Aorta (tissue), 5 donors: Measurements from ENCODE around the gene KCNB1. TPM values are rescaled to one million over a fixed set of nuclear protein-coding genes. Genes with fewer than 3 reads are reported as not detected.

Source experiments
- ATAC-seq: fragments of 200-7000 bp; cut with Tn5 transposase; one replicate; pipeline ENCODE4 v1.9.1; 2022; ENCODE audit warnings: moderate library complexity; ENCODE audit not compliant: low FRiP score
- DNase-seq, 2 donors: peaks; one replicate each; pipeline ENCODE4 v3.0.0-alpha.2; 2020
- H3K27ac ChIP-seq, 2 donors: one replicate each; pipeline ENCODE4 v1.5.1; 2013; ENCODE audit warnings: low read length in 2 of 2, mild to moderate bottlenecking in 2 of 2, moderate library complexity in 2 of 2, control low read depth in 1 of 2, inconsistent platforms in 1 of 2, low read depth in 1 of 2
- H3K27me3 ChIP-seq, 2 donors: one replicate each; pipeline ENCODE4 v1.6.1; 2013; ENCODE audit warnings: control low read depth in 1 of 2, low read length in 1 of 2, mild to moderate bottlenecking in 1 of 2, moderate library complexity in 1 of 2; ENCODE audit not compliant: insufficient read depth in 2 of 2, control insufficient read depth in 1 of 2
- H3K36me3 ChIP-seq, 2 donors: one replicate each; pipeline ENCODE4 v1.6.1; 2013; ENCODE audit warnings: control low read depth in 1 of 2, low read length in 1 of 2, mild to moderate bottlenecking in 1 of 2; ENCODE audit not compliant: insufficient read depth in 2 of 2, control insufficient read depth in 1 of 2
- H3K4me1 ChIP-seq, 2 donors: one replicate each; pipeline ENCODE4 v1.6.1; 2013; ENCODE audit warnings: low read length in 2 of 2, control low read depth in 1 of 2, mild to moderate bottlenecking in 1 of 2, moderate library complexity in 1 of 2; ENCODE audit not compliant: insufficient read depth in 2 of 2, control insufficient read depth in 1 of 2
- H3K4me3 ChIP-seq, 2 donors: one replicate each; pipeline ENCODE4 v1.5.1; 2013; ENCODE audit warnings: low read length in 2 of 2, control low read depth in 1 of 2, mild to moderate bottlenecking in 1 of 2
- H3K9me3 ChIP-seq: one replicate; pipeline ENCODE4 v1.6.1; 2013; ENCODE audit warnings: mild to moderate bottlenecking, low read length; ENCODE audit not compliant: control insufficient read depth
- WGBS, 2 donors: extraction: QIAGEN DNeasy Blood & Tissue Kit; methylation state at CpG; one replicate each; pipeline ENCODE4 v1.1.7; 2013; 5-methylcytosine and 5-hydroxymethylcytosine counted together
- intact Hi-C, 2 donors: fragments of 100-400 bp; cut with DNase I; formaldehyde crosslinking; loops; one replicate each; pipeline versions ENCODE4 v1.14.2 to v1.15.0; 2022
- polyA plus RNA-seq, 2 donors: library from polyadenylated mRNA; stranded (reverse); fragments of 200-250 nt; gene quantifications; one replicate each; pipeline ENCODE4 v1.2.3, GENCODE V29; 2013
- total RNA-seq, 2 donors: library from RNA; stranded (reverse); fragmentation: NEBNext Ultra II Directional; extraction: Animal tissue kit (Norgen Biotek cat#: 25700); gene quantifications; one replicate each; pipeline ENCODE4 v1.2.1, GENCODE V29; 2021
- donor health status: healthy with polysubstance abuse.
- donor health status: Bipolar disorder and iron deficiency.
- donor health status: DM: no; HTN: no; CAD: no.
- donor health status: DM: no; HTN: no; CAD: no.
- donor health status: DM: yes; HTN: yes; CAD: no.

KCNB1 gene
- total and polyA plus RNA-seq, 4 donors: under 0.01 to 2.0 (median 0.65) TPM; not detected in 1

- intact Hi-C loops: no loop called here
- H3K9me3 ChIP-seq: no peaks in the 10 kb centered on the region
- 73 to 78% methylated on average over 4 of the region's 4 CpGs for WGBS, 2 donors
Observed at GRCh38 chr20:49353348-49353747, 129.1 kb downstream of the KCNB1 start.

GRCh38 chr20:49352751-49353150 is 129.7 kb downstream of the KCNB1 start:
- H3K36me3 ChIP-seq: no peaks in the 10 kb centered on the region
- H3K4me1 ChIP-seq: no peaks in the 10 kb centered on the region
- no peaks in the 10 kb centered on the region for H3K9me3 ChIP-seq
- DNase-seq: no peak
- H3K4me3 ChIP-seq: no peak overlapping the region
- no peak overlapping the region for H3K27ac ChIP-seq
- intact Hi-C loops: no loop called here
- 87 to 94% methylated on average over 4 of the region's 4 CpGs for WGBS, 2 donors
- no peak for ATAC-seq
- no peaks in the 10 kb centered on the region for H3K27me3 ChIP-seq

More at GRCh38 chr20:49353348-49353747, 129.1 kb downstream of the KCNB1 start:
- no peak overlapping the region for H3K4me3 ChIP-seq
- peaks cover 0 to 1% of the 10 kb centered on the region in 2 donors for H3K27me3 ChIP-seq
- no peaks in the 10 kb centered on the region for H3K36me3 ChIP-seq
- ATAC-seq (no peak), DNase-seq (no peak)
- no peak overlapping the region for H3K27ac ChIP-seq
- H3K4me1 ChIP-seq: no peaks in the 10 kb centered on the region

GRCh38 chr20:49351775-49352174 is 130.7 kb downstream of the KCNB1 start:
- no peaks in the 10 kb centered on the region for H3K4me1 ChIP-seq
- no peaks in the 10 kb centered on the region for H3K9me3 ChIP-seq
- ATAC-seq (no peak), DNase-seq (no peak)
- no peak overlapping the region for H3K4me3 ChIP-seq
- H3K27me3 ChIP-seq: no peaks in the 10 kb centered on the region
- H3K36me3 ChIP-seq: no peaks in the 10 kb centered on the region
- intact Hi-C loops: no loop called here
- no peak overlapping the region for H3K27ac ChIP-seq
- WGBS, 2 donors: 88 to 90% methylated on average over 4 of the region's 4 CpGs

- H3K27me3 ChIP-seq: no peaks in the 10 kb centered on the region
- intact Hi-C loops: loop anchor here in 1 of 2 donors (10.0 kb wide), 1 partner anchor 45 kb away; no protein-coding TSS in a partner anchor
- WGBS, 2 donors: 96 to 98% methylated on average over 3 of the region's 3 CpGs
- no peaks in the 10 kb centered on the region for H3K9me3 ChIP-seq
- H3K27ac ChIP-seq: no peak overlapping the region
- no peaks in the 10 kb centered on the region for H3K4me1 ChIP-seq
- H3K4me3 ChIP-seq: no peak overlapping the region
- DNase-seq: no peak
- H3K36me3 ChIP-seq: no peaks in the 10 kb centered on the region
- ATAC-seq: no peak
Observed at GRCh38 chr20:49349694-49350252, 132.7 kb downstream of the KCNB1 start.

GRCh38 chr20:49349078-49349477 is 133.4 kb downstream of the KCNB1 start:
- H3K36me3 ChIP-seq: no peaks in the 10 kb centered on the region
- intact Hi-C loops: loop anchor here in 1 of 2 donors (10.0 kb wide), 1 partner anchor 46 kb away; no protein-coding TSS in a partner anchor
- no peaks in the 10 kb centered on the region for H3K4me1 ChIP-seq
- no peak overlapping the region for H3K27ac ChIP-seq
- 95% methylated on average over 1 of the region's 1 CpG for WGBS, 2 donors
- ATAC-seq: no peak
- no peak overlapping the region for H3K4me3 ChIP-seq
- H3K9me3 ChIP-seq: no peaks in the 10 kb centered on the region
- H3K27me3 ChIP-seq: no peaks in the 10 kb centered on the region
- no peak for DNase-seq

DNA sequence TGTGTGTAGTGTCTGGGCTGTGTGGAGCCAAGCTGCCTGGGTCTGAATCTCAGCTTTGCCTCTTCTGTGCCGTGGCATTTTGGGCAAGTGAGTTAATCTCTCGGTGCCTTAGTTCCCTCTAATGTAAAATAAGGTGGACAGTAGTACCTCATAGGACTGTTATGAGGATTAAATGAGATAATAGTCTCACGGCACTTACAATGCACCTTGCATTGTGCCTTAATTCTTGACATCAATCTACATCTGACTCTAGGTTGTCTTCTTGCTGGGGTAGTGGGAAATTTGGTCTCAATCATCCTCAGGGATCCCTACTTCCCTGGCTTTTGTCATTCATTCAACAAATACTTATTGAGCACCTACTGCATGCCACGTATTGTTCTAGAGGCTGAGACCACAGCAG is 133.9 kb downstream of the KCNB1 start:
- intact Hi-C loops: loop anchor here in 1 of 2 donors (10.0 kb wide), 1 partner anchor 46 kb away; no protein-coding TSS in a partner anchor
- 93% methylated on average over 4 of the region's 4 CpGs for WGBS, 2 donors
- H3K4me1 ChIP-seq: no peaks in the 10 kb centered on the region

DNA sequence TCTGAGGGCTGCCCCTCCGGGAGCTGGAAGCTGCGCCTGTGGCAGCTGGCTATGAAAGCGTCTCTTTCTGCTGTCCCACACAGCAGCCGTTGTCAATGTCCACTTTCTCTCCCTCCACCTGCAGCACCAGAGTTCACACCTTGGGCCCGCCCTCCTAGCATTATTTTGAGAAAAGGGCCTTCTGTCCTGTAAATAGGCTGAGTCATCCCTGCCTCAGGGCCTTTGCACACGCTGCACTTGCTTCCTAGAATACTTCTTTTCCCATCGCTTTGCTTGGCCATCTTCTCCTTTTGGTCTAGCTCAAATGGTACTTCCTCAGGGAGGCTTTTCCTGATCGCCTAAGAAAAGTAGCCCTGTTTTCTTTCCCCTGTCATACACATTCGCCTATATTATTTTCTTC is 135.3 kb downstream of the KCNB1 start:
- Histone ChIP-seq H3K9me3 (no peaks in the 10 kb centered on the region), H3K36me3 (no peaks in the 10 kb centered on the region), H3K4me1 (no peaks in the 10 kb centered on the region), H3K27ac (no peak overlapping the region), H3K27me3 (no peaks in the 10 kb centered on the region), H3K4me3 (no peak overlapping the region)
- DNase-seq (no peak), ATAC-seq (no peak)
- WGBS, 2 donors: 98% methylated on average over 9 of the region's 9 CpGs
- intact Hi-C loops: loop anchor here in 1 of 2 donors (10.0 kb wide), 1 partner anchor 48 kb away; no protein-coding TSS in a partner anchor

More for the DNA sequence above, 133.9 kb downstream of the KCNB1 start:
- Histone ChIP-seq H3K27ac (no peak overlapping the region), H3K4me3 (no peak overlapping the region), H3K27me3 (no peaks in the 10 kb centered on the region), H3K36me3 (no peaks in the 10 kb centered on the region), H3K9me3 (no peaks in the 10 kb centered on the region)
- no peak for ATAC-seq
- no peak for DNase-seq

GRCh38 chr20:49346682-49347081 is 135.8 kb downstream of the KCNB1 start:
- Histone ChIP-seq H3K4me1 (no peaks in the 10 kb centered on the region), H3K4me3 (no peak overlapping the region), H3K9me3 (no peaks in the 10 kb centered on the region), H3K27ac (no peak overlapping the region), H3K36me3 (no peaks in the 10 kb centered on the region), H3K27me3 (no peaks in the 10 kb centered on the region)
- ATAC-seq (no peak), DNase-seq (no peak)
- WGBS, 2 donors: 44 to 54% methylated on average over 3 of the region's 3 CpGs
- intact Hi-C loops: loop anchor here in 1 of 2 donors (10.0 kb wide), 1 partner anchor 48 kb away; no protein-coding TSS in a partner anchor

DNA sequence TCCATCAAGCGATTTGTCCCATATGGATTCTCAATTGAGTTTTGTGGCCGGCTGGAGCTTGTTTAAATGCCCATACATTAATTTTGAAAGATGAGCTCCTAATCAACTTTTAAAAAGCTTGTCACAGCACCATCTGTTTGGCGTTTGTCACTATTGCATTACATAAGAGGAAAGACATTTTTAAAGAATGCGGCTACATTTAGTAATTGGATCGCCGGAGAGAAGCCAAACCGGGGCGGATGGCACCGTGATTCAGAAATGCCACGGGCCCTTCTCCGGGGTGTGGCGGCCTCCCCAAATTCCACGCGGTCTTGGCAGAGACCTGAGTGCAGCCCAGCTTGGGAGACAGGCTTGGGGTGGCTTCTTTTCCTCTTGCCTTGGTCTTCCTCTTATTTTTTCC is 136.9 kb downstream of the KCNB1 start:
- no peaks in the 10 kb centered on the region for H3K9me3 ChIP-seq
- DNase-seq (peak; percentile 73 to 84), ATAC-seq (no peak)
- no peaks in the 10 kb centered on the region for H3K4me1 ChIP-seq
- 18 to 21% methylated on average over 14 of the region's 14 CpGs for WGBS, 2 donors
- intact Hi-C loops: loop anchor here in 1 of 2 donors (10.0 kb wide), 1 partner anchor 49 kb away; no protein-coding TSS in a partner anchor
- no peaks in the 10 kb centered on the region for H3K36me3 ChIP-seq
- no peaks in the 10 kb centered on the region for H3K27me3 ChIP-seq
- H3K4me3 ChIP-seq: no peak overlapping the region
- H3K27ac ChIP-seq: no peak overlapping the region
